Measurements from ENCODE around the gene HMOX1.
"Not testable (repeated sequence)": the region's sequence is repeated elsewhere in the genome, so short reads cannot be mapped to it uniquely, and the experiment has no call there.

The HMOX1 gene

GRCh38 chr22:35350539-35351503, 30.1 kb upstream of the HMOX1 start:
- peak; percentile 36 for DNase-seq

DNA sequence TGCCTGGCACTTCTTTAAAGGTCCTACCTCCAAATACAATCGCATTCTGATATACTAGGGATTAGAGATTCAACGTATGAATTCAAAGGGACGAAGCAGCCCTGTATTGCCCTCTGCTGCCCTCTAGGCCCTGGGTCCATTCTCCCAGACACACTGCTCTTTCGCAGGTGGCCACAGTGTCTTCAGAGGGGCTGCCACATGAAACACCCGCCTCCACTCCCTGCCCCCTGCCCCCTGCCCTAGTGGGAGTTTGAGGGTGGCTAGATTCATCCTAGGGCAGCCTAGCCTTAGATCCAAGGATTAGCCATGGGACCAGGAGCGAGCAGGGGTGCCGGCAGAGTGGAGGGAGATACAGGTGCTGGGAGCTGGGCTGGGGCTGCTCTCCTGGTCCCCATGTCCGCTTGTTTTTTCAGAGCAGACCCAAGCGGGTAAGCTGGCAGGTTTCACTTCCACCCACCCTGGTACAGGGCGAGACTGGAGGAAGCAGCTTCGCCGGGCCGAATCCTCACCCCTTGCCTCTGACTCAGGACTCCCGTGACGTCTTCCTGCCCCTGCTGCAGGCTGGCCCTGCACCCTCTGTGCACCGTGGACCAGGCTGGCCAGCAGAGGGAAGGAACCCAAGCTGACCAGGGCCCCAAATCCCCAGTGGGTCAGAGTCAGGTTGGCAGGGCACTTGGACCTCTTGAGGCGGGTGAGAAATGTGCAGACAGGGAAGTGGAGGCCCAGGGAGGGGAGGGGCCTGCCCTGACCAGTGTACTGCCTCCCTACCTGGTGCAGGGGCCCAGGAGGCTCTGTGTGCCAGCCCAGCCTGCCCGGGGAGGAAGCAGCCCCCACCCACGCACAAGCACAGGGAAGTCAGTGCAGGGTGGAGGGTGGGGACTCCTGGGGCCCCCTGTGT, 28.4 kb upstream of the HMOX1 start:
- no peak for DNase-seq

- no peak for DNase-seq
Observed at GRCh38 chr22:35353318-35353717, 27.6 kb upstream of the HMOX1 start.

GRCh38 chr22:35354068-35354467, 26.8 kb upstream of the HMOX1 start:
- DNase-seq, result no peak

DNA sequence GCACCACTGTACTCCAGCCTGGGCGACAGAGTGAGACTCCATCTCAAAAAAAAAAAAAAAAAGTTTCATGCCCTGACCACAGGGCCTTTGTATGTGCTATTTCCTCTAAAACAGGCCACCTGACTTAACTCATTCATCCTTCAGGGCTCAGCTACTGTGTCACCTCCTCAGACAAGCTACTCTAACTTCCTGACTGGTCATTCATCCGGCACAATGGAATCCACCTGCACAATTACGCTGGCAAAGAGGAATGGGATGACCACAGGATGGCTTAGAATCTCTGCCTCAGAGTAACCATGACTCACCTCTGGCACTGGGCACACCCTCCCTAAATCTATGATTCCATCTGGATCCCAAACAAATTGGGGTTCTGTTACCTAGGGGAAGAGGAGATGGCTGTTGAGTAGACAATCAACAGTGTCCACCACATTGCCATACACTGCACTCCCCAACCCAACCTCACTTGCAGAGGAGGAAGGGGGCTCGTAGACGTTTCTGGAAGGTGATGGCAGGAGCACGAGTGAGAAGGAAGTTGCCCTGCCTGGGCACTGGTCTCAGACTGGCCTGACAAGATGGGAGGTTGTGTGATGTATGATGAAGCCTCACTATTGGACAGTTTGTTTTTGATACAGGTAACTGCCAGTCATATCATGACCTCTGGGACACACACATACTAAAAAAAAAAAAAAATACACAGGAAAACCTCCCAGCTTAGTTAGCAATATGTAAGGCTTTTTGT, 22.8 kb upstream of the HMOX1 start:
- no peak for DNase-seq

GRCh38 chr22:35359380-35360065, 21.4 kb upstream of the HMOX1 start:
- DNase-seq, result no peak

DNA sequence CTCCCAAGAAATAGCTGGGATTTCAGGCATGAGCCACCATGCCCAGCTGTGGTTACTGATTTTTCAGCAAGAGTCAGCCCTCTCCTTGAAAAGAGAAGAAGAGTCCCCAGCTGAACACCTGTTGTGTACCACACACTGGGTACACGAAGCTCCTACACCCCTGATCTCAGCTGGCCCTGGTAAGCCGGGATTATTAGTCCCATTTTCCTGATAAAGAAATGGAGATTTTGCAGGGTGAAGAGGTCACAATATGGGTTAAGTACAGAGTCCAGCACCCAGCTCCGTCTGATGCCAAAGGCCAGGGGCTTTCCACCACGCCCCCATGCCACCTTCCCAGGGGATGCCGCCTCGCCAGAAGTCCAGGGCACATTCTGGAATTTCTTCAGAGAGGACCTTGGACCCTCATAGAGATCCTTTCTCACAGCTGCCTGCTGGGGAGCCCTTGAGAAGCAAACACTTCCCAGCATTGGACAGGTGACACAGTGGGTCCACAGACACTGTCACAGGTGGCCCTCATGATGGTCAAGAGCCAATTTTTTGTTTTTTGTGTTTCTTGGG, 19.8 kb upstream of the HMOX1 start:
- DNase-seq, result no peak

DNA sequence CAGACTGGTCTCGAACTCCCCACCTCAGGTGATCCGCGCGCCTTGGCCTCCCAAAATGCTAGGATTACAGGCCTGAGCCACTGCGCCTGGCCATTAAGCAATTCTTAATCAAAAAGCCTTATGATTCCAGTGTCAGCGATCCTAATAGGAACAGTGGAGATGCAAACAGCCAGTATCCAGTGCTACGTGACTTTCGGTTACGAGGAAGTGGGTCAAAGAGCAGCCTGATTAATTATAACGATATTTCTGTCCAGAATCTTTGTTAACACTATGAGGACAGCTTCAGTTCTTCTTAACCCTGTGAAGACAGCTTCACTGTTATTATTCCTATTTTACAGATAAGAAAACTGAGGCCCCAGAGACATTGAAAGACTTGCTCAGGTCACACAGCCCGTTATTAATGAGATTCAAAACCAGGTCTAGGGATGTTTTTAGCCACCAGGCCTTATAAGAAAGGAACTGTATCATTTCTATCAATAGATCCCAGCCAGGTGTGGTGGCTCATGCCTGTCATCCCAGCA, 17.3 kb upstream of the HMOX1 start:
- no peak for DNase-seq

- DNase-seq, result not testable (repeated sequence)
Observed at GRCh38 chr22:35364230-35364629, 16.7 kb upstream of the HMOX1 start.

DNA sequence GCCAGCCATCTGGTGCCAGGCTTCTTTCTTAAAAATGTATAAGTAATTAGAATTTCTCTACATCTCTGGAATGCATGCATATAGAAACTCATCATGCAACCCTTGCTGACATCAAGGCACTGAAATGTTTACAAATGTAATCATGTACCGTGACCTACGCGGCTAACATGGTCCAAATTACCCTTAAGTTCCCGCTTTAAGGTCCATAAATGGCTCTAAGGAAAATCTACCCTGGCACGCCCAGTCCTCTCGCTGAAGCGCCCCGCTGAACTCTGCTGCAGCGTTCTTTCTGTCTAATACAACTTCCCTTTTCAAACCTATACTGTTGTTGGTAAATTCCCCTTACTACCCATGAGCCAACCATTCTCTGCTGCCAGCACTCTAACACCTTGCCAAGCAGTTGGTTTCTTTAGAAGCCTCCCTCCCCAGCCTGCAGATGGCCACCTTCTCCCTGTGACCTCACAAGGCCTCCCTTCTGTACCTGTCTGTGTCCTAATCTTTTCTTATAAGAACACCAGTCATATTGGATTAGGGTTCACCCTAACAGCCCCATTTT, 13.5 kb upstream of the HMOX1 start:
- DNase-seq, result no peak

GRCh38 chr22:35368386-35368785, 12.5 kb upstream of the HMOX1 start:
- no peak for DNase-seq

GRCh38 chr22:35369996-35370395, 10.9 kb upstream of the HMOX1 start:
- no peak for DNase-seq

DNA sequence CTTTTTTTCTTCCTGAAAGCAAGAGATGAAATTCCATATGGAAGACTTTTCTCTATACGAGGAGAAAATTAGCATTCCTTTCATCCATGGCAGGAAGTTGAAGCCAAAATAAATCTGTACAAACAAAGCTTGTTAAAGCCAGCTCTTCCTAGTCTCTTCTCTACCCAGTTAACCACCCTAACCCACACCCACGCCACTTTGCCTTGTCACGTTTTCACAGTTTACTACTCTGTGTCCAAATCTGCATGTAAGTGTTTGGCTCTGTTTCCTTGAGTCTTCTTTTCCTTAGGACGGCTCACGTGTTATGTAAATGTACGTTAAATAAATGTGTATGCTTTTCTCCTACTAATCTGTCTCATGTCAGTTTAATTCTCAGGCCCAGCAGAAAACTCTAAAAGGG, 7.1 kb upstream of the HMOX1 start:
- no peak for DNase-seq

- no peak for DNase-seq
Observed at GRCh38 chr22:35375031-35375430, 5.9 kb upstream of the HMOX1 start.

GRCh38 chr22:35375526-35375925, 5.4 kb upstream of the HMOX1 start:
- no peak for DNase-seq

DNA sequence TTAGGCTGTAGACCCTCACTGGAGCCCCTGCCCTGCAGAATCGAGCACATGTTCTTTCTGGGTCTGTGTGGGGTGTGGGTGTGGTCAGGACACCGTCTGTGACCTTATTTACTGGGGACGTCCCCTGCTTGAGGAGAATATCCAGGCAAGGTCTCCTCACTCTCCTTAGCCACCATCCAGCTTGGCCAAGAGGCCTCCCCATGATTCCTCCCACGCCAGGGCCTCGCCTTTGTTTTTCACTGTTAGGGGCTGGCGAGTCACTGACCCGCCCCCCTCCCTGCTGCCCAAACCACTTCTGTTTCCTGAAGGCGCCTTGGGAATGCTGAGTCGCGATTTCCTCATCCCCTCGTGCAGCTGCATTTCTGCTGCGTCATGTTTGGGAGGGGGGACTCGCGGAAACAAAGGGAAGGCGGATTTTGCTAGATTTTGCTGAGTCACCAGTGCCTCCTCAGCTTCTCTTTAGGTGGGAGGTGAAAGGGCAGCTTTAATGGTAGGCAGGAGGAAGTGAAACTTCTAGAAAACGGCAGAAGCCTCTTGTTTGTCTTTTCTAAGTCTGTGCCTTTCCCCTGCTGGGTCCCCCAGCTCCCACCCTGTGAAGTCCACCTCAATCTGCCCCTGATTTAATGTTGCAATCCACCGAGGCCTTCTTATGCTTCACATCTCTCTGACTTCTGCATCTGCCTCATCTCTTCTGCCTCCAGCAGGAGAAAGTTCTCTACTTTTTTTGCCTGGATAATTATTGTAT, 4.0 kb upstream of the HMOX1 start:
- DNase-seq, result no peak

- no peak for DNase-seq
Observed at GRCh38 chr22:35377735-35378134, 3.2 kb upstream of the HMOX1 start.

- no peak for DNase-seq
Observed at GRCh38 chr22:35378621-35379020, 2.3 kb upstream of the HMOX1 start.

- DNase-seq, result no peak
Observed at GRCh38 chr22:35379146-35379993, 1.5 kb upstream of the HMOX1 start.

DNA sequence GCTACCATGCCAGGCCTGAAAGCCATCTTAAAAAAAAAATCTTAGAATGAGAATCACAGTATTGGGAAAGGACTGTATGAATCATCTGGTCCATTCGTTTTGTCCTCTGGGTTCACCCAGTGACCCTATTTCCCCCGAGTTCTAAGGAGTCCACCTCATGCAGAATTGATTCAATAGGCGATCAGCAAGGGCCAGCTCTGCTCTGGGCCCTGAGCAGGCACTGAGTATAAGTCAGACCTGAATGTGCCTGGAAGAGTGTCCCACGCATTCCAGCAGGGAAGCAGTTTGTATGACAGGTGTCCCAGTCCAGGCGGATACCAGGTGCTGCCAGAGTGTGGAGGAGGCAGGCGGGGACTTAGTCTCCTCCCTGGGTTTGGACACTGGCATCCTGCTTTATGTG, 883 bp upstream of the HMOX1 start:
- DNase-seq, result no peak

Measured in NCI-H1417 treated with DMSO at 0.1 percent for 48 hours (cell line).